ENCODE data around the gene SPO11. TPM values are rescaled to one million over a fixed set of nuclear protein-coding genes. Genes with fewer than 3 reads are reported as not detected.

Gene SPO11
- total RNA-seq, 1 donor from 2014 or later = not detected

DNA sequence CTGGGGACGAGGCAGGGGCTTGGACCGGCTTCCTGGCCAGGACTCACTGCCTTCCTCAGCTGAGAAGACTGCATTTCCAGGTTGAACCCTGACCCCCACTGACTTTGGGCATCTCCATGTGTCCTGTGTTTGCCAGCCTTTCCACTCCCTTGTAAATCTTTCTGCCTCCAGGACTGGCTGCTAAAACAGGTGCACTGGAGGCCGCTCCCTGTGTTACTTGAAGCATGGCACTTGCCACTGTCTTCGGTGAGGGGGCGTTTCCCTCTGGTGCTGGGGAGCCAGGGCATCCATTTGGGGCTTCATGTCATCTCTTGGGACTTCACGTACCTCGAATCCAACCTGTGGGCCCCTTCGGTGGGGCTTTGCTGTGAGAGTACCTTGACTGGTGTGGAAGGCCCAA is 54.9 kb downstream of the SPO11 start:
- TF ChIP-seq, protein P1, sequence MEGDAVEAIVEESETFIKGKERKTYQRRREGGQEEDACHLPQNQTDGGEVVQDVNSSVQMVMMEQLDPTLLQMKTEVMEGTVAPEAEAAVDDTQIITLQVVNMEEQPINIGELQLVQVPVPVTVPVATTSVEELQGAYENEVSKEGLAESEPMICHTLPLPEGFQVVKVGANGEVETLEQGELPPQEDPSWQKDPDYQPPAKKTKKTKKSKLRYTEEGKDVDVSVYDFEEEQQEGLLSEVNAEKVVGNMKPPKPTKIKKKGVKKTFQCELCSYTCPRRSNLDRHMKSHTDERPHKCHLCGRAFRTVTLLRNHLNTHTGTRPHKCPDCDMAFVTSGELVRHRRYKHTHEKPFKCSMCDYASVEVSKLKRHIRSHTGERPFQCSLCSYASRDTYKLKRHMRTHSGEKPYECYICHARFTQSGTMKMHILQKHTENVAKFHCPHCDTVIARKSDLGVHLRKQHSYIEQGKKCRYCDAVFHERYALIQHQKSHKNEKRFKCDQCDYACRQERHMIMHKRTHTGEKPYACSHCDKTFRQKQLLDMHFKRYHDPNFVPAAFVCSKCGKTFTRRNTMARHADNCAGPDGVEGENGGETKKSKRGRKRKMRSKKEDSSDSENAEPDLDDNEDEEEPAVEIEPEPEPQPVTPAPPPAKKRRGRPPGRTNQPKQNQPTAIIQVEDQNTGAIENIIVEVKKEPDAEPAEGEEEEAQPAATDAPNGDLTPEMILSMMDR (IDR thresholded peaks at IDR 0.05) = no peak
- no peak for DNase-seq
- H3K27ac Mint-ChIP-seq = no peak overlapping the region
- ATAC-seq (ENCODE audit: low read depth) = no peak
- H3K36me3 Mint-ChIP-seq (ENCODE audit: low read depth) = peaks cover 26% of the 10 kb centered on the region
- intact Hi-C loops (cut with micrococcal nuclease) = no loop called here
- H3K27me3 Mint-ChIP-seq = no peaks in the 10 kb centered on the region
- no peaks in the 10 kb centered on the region for H3K9me3 Mint-ChIP-seq
- POLR2A ChIA-PET = interaction anchor here (0.7 to 1.5 kb wide), 2 partner anchors 14 to 132 kb away, joined by 4 to 7 read pairs; no protein-coding TSS in a partner anchor
- H3K4me3 Mint-ChIP-seq = no peak overlapping the region
- CTCF ChIA-PET = interaction anchor here (1.0 to 4.7 kb wide), 3 partner anchors 51 to 111 kb away, joined by 3 to 24 read pairs (median 5); no protein-coding TSS in a partner anchor
- H3K4me1 Mint-ChIP-seq = peaks cover 22% of the 10 kb centered on the region

DNA sequence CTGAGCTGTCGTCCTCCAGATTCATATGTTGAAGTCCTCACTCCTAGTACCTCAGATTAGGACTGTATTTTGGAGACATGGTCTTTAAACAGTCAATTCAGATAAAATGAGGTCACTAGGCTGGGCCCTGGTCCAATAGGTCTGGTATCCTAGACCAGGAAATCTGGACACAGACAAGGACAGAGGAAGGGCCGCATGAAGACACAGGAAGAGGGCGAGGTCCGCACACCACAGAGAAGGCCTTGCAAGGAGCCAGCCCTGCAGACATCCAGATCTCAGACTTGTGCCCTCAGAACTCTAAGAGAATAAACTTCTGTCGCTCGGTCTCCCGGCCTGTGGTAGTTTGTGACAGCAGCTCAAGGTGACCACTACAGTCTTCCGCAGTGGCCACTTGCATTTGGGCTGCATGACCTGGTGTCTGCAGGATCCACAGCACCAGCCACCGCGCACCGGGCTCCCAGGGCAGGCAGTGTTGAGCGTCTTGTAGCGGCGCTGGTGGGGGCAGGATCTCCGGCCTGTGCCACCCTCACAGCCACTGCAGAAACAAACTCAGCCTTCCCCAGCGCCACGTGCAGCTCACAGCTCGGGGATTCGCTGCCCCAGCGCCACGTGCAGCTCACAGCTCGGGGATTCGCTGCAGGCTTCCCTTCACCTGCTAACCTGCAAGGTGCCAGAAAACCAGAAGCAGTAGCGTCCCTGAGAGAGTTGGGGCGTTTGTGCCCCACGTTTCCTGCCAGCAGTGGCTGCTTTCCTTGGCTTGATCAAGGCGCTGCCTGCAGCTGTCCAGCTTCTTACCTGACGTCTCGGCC is 55.6 kb downstream of the SPO11 start:
- no peaks in the 10 kb centered on the region for H3K9me3 Mint-ChIP-seq
- no peaks in the 10 kb centered on the region for H3K27me3 Mint-ChIP-seq
- ChIA-PET POLR2A (interaction anchor here (1.1 kb wide), 1 partner anchor 12 kb away, joined by 3 read pairs; no protein-coding TSS in a partner anchor), CTCF (interaction anchor here (1.0 to 4.7 kb wide), 3 partner anchors 50 to 111 kb away, joined by 3 to 24 read pairs (median 5); no protein-coding TSS in a partner anchor)
- no peak for DNase-seq
- peaks cover 27% of the 10 kb centered on the region for H3K4me1 Mint-ChIP-seq
- intact Hi-C loops (cut with micrococcal nuclease) = no loop called here
- TF ChIP-seq, protein P1 (IDR thresholded peaks at IDR 0.05) = no peak
- H3K4me3 Mint-ChIP-seq = no peak overlapping the region
- no peak overlapping the region for H3K27ac Mint-ChIP-seq
- peaks cover 19% of the 10 kb centered on the region for H3K36me3 Mint-ChIP-seq (ENCODE audit: low read depth)
- no peak for ATAC-seq (ENCODE audit: low read depth)

DNA sequence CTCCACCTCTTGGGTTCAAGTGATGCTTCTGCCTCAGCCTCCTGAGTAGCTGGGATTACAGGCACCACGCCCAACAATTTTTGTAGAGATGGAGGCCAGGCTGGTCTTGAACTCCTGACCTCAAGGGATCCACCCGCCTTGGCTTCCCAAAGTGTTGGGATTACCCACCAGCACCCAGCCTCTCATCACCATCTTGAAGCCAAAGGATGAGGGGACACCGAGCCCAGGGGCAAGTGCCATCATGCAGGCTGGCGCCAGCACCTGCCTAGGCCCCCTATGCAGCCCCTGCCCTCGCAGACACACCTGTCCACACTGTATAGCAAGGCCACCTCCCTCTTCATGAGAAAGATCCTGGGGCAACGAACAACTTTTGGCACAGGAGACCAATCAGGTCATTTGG is 56.3 kb downstream of the SPO11 start:
- ChIA-PET CTCF (no interaction called here), POLR2A (interaction anchor here (1.1 kb wide), 1 partner anchor 12 kb away, joined by 3 read pairs; no protein-coding TSS in a partner anchor)
- Mint-ChIP-seq H3K27ac (no peak overlapping the region), H3K27me3 (no peaks in the 10 kb centered on the region), H3K36me3 (ENCODE audit: low read depth) (peaks cover 12% of the 10 kb centered on the region), H3K4me1 (peaks cover 34% of the 10 kb centered on the region), H3K9me3 (no peaks in the 10 kb centered on the region), H3K4me3 (no peak overlapping the region)
- TF ChIP-seq, protein P1 (IDR thresholded peaks at IDR 0.05) = no peak
- no peak for DNase-seq
- intact Hi-C loops (cut with micrococcal nuclease) = no loop called here
- no peak for ATAC-seq (ENCODE audit: low read depth)

DNA sequence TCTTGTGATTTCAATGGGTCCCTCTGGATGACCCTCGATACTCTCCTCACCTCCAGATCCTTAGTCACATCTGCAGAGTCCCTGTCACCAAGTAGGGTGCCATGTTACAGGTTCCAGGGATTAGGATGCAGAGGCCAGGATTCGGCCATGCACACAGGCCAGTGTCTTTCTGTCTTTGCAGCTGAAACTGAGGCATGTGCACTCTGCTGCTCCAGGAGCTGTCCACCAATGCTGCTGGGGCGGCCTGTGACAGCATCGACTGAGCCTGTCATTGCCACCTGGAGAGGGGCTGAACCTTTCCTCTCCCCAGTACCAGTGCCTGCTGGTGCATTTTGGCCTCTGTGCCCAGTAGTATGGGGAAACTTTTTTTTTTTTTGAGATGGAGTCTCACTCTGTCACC is 57.2 kb downstream of the SPO11 start:
- no peak overlapping the region for H3K27ac Mint-ChIP-seq
- no peaks in the 10 kb centered on the region for H3K9me3 Mint-ChIP-seq
- peaks cover 9% of the 10 kb centered on the region for H3K36me3 Mint-ChIP-seq (ENCODE audit: low read depth)
- no peaks in the 10 kb centered on the region for H3K27me3 Mint-ChIP-seq
- ChIA-PET CTCF (interaction anchor here (1.0 to 1.8 kb wide), 4 partner anchors 11 to 109 kb away, joined by 3 to 5 read pairs (median 4); no protein-coding TSS in a partner anchor), POLR2A (interaction anchor here (7.3 kb wide), 1 partner anchor 15 kb away, joined by 244 read pairs; no protein-coding TSS in a partner anchor)
- DNase-seq (no peak), ATAC-seq (ENCODE audit: low read depth) (no peak)
- peaks cover 33% of the 10 kb centered on the region for H3K4me1 Mint-ChIP-seq
- TF ChIP-seq, protein P1 (IDR thresholded peaks at IDR 0.05) = no peak
- intact Hi-C loops (cut with micrococcal nuclease) = no loop called here
- no peak overlapping the region for H3K4me3 Mint-ChIP-seq

DNA sequence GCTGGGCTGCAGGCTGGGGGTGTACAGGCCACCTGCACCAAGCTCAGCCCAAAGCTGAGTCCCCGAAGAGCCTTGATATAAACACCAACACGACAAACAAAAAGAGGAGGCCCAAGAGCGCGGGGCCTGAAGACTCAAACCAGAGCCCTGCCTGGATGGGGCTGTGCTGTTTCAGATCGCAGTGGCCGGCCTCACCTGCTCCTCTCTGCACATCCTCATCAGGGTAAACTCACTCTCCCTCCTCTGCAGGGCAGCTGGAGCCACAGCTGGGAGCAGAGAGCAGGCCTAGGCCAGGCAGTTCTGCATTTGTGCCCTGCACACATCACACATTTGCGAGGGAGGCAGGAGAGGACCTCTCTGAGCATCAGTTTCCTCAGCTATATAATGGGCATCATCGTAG is 57.9 kb downstream of the SPO11 start:
- intact Hi-C loops (cut with micrococcal nuclease) = no loop called here
- POLR2A ChIA-PET = interaction anchor here (7.3 kb wide), 1 partner anchor 14 kb away, joined by 244 read pairs; no protein-coding TSS in a partner anchor
- Mint-ChIP-seq H3K4me3 (no peak overlapping the region), H3K27me3 (no peaks in the 10 kb centered on the region), H3K36me3 (ENCODE audit: low read depth) (peaks cover 12% of the 10 kb centered on the region), H3K27ac (no peak overlapping the region), H3K4me1 (peaks cover 29% of the 10 kb centered on the region), H3K9me3 (no peaks in the 10 kb centered on the region)
- no peak for ATAC-seq (ENCODE audit: low read depth)
- DNase-seq = no peak
- TF ChIP-seq, protein P1 (IDR thresholded peaks at IDR 0.05) = no peak
- CTCF ChIA-PET = interaction anchor here (1.0 to 1.8 kb wide), 5 partner anchors 10 to 111 kb away, joined by 3 to 5 read pairs (median 4); no protein-coding TSS in a partner anchor

All from activated B cell treated with CpG ODN at 0.5 μM for 24 hours (primary cell).